Measurements from ENCODE around the gene ZNF454.

ZNF454 gene
- 0 to 0.11 (median 0) reads per million in 9 experiments for total RNA-seq

GRCh38 chr5:178940569-178941360, at the start of gene ZNF454:
Gene ZNF454, plus strand, starts transcription at chr5:178941198. Its CDS starts 1,594 bp downstream, at chr5:178942792.
- Mint-ChIP-seq H3K27me3 (peaks cover 5 to 28% of the 10 kb centered on the region in 2 donors), H3K36me3 (ENCODE audit: insufficient read depth) (no peaks in the 10 kb centered on the region), H3K27ac (no peak within 1 kb of the TSS), H3K9me3 (peaks cover 30 to 43% of the 10 kb centered on the region in 2 donors), H3K4me3 (no peak within 1 kb of the TSS), H3K4me1 (ENCODE audit: low read depth in 2 of 2) (no peaks in the 10 kb centered on the region)
- no peak for DNase-seq
- ATAC-seq (replicated peaks) = no peak

GRCh38 chr5:178895615-178896571, 45.1 kb upstream of the ZNF454 start, which contains the start of gene ZFP2:
Gene ZFP2, plus strand, starts transcription at chr5:178895913. Its CDS starts 35,401 bp downstream, at chr5:178931314.
- no peaks in the 10 kb centered on the region for H3K27me3 Mint-ChIP-seq
- H3K9me3 Mint-ChIP-seq = peaks cover 3 to 8% of the 10 kb centered on the region in 2 donors
- peak within 1 kb of the TSS; percentile 70 to 76 for H3K4me3 Mint-ChIP-seq
- peaks cover 0 to 4% of the 10 kb centered on the region in 2 donors for H3K4me1 Mint-ChIP-seq (ENCODE audit: low read depth in 2 of 2)
- H3K27ac Mint-ChIP-seq = peak within 1 kb of the TSS in 1 of 2 donors; percentile 83
- peak; percentile 67 for ATAC-seq (replicated peaks)
- no peak for DNase-seq
- no peaks in the 10 kb centered on the region for H3K36me3 Mint-ChIP-seq (ENCODE audit: insufficient read depth)

DNA sequence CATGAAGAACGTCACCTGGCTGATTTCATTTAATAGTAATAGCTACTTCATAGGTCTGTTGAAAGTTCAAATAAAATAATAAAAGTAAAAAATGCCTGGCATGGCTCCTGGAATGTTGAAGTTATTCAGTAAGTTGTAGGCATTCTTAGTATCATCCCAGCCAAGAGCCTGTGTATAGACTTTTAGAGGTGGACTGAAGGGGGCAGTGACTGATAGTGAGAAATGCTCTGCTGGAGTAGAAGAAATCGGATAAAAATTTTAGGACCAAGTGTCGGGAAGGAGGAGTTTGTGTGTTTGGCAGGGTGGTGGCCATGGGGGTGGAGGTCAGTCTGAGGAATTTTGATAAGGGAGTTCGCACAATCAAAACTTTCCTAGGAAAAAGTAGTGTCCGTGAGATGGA, 41.7 kb upstream of the ZNF454 start:
- H3K36me3 Mint-ChIP-seq (ENCODE audit: insufficient read depth) = no peaks in the 10 kb centered on the region
- H3K27me3 Mint-ChIP-seq = no peaks in the 10 kb centered on the region
- no peak for ATAC-seq (replicated peaks)
- H3K27ac Mint-ChIP-seq = no peak overlapping the region
- peaks cover under 1 to 4% of the 10 kb centered on the region in 2 donors for H3K9me3 Mint-ChIP-seq
- peaks cover 0 to 4% of the 10 kb centered on the region in 2 donors for H3K4me1 Mint-ChIP-seq (ENCODE audit: low read depth in 2 of 2)
- no peak for DNase-seq
- H3K4me3 Mint-ChIP-seq = no peak overlapping the region

DNA sequence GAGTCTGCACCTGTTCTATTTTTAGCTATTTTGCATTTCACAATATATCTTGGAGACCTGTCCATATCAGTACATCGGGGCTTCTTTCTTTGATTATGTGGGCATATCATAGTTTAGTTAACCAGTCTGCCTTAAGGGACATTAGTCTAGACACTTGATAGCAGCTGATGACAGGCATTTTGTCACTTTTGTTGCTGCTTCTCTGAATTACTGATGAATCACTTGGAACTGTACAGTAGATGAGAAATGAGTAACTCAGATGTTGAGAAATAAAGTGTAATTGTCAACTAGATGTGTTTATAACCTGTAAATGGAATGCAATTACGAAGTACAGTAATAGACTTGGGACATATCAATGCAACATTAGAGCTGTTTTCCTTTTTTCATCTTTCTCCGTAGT, 38.1 kb upstream of the ZNF454 start:
- ATAC-seq (replicated peaks) = no peak
- Mint-ChIP-seq H3K27ac (no peak overlapping the region), H3K27me3 (no peaks in the 10 kb centered on the region), H3K4me3 (no peak overlapping the region), H3K9me3 (peaks cover 0 to 1% of the 10 kb centered on the region in 2 donors), H3K4me1 (ENCODE audit: low read depth in 2 of 2) (no peaks in the 10 kb centered on the region), H3K36me3 (ENCODE audit: insufficient read depth) (no peaks in the 10 kb centered on the region)
- no peak for DNase-seq

DNA sequence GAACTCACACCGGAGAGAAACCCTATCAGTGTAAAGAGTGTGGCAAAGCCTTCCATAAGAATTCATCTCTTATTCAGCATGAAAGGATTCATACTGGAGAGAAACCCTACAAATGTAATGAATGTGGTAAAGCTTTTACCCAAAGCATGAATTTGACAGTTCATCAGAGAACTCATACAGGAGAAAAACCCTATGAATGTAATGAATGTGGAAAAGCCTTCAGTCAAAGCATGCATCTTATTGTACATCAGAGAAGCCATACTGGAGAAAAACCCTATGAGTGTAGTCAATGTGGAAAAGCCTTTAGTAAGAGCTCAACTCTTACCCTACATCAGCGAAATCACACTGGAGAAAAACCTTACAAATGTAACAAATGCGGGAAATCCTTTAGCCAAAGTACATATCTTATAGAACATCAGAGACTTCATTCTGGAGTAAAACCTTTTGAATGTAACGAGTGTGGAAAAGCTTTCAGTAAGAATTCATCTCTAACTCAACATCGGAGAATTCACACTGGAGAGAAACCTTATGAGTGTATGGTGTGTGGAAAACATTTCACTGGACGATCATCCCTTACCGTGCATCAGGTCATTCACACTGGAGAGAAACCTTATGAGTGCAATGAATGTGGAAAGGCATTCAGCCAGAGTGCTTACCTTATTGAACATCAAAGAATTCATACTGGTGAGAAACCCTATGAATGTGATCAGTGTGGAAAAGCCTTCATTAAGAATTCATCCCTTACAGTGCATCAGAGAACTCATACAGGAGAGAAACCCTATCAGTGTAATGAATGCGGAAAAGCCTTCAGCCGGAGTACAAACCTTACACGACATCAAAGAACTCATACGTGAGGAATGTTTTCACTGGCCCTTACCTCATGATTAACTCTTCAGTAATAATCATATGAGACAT, 8.9 kb upstream of the ZNF454 start:
- DNase-seq = no peak
- H3K27ac Mint-ChIP-seq = no peak overlapping the region
- no peaks in the 10 kb centered on the region for H3K36me3 Mint-ChIP-seq (ENCODE audit: insufficient read depth)
- ATAC-seq (replicated peaks) = no peak
- no peak overlapping the region for H3K4me3 Mint-ChIP-seq
- H3K9me3 Mint-ChIP-seq = peaks cover 26 to 35% of the 10 kb centered on the region in 2 donors
- H3K27me3 Mint-ChIP-seq = no peaks in the 10 kb centered on the region
- H3K4me1 Mint-ChIP-seq (ENCODE audit: low read depth in 2 of 2) = no peaks in the 10 kb centered on the region

GRCh38 chr5:178941361-178941760, 363 bp downstream of the ZNF454 start:
- Mint-ChIP-seq H3K27ac (no peak overlapping the region), H3K27me3 (peaks cover 5 to 28% of the 10 kb centered on the region in 2 donors), H3K36me3 (ENCODE audit: insufficient read depth) (no peaks in the 10 kb centered on the region), H3K4me1 (ENCODE audit: low read depth in 2 of 2) (no peaks in the 10 kb centered on the region), H3K9me3 (peaks cover 25 to 40% of the 10 kb centered on the region in 2 donors), H3K4me3 (no peak overlapping the region)
- no peak for DNase-seq
- no peak for ATAC-seq (replicated peaks)

- peaks cover 16 to 60% of the 10 kb centered on the region in 2 donors for H3K9me3 Mint-ChIP-seq
- H3K27ac Mint-ChIP-seq = no peak overlapping the region
- no peak for ATAC-seq (replicated peaks)
These were observed 24.6 kb downstream of the ZNF454 start for GRCh38 chr5:178965465-178966055.

GRCh38 chr5:178981381-178981780, 40.4 kb downstream of the ZNF454 start:
- Mint-ChIP-seq H3K4me1 (ENCODE audit: low read depth in 2 of 2) (no peaks in the 10 kb centered on the region), H3K36me3 (ENCODE audit: insufficient read depth) (no peaks in the 10 kb centered on the region), H3K27ac (no peak overlapping the region), H3K27me3 (peaks cover 10 to 17% of the 10 kb centered on the region in 2 donors), H3K9me3 (peaks cover 5 to 17% of the 10 kb centered on the region in 2 donors), H3K4me3 (no peak overlapping the region)
- no peak for ATAC-seq (replicated peaks)
- DNase-seq = no peak

More at GRCh38 chr5:178965465-178966055, 24.6 kb downstream of the ZNF454 start:
- H3K36me3 Mint-ChIP-seq (ENCODE audit: insufficient read depth) = no peaks in the 10 kb centered on the region
- DNase-seq = no peak
- no peaks in the 10 kb centered on the region for H3K4me1 Mint-ChIP-seq (ENCODE audit: low read depth in 2 of 2)
- H3K27me3 Mint-ChIP-seq = peaks cover 0 to under 1% of the 10 kb centered on the region in 2 donors
- H3K4me3 Mint-ChIP-seq = no peak overlapping the region

DNA sequence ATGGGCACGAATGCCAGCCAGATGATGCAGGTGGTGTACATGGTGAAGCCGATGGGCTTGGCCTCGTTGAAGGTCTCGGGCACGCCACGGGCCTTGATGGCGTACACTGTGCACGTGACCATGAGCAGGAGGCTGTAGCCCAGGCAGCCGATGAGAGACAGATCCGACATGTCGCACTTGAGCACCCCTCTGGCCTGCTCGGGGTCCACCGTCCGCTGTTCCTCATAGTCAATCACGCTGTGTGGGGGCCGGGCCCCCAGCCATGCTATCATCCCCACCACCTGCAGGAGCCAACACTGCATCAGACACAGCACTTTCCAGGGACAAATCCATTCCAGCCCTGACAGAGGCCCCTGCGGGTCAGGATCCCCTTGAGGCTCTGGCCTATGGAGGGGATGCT, 41.9 kb downstream of the ZNF454 start:
- Mint-ChIP-seq H3K27ac (no peak overlapping the region), H3K4me3 (no peak overlapping the region), H3K9me3 (peaks cover under 1 to 15% of the 10 kb centered on the region in 2 donors), H3K36me3 (ENCODE audit: insufficient read depth) (no peaks in the 10 kb centered on the region), H3K4me1 (ENCODE audit: low read depth in 2 of 2) (no peaks in the 10 kb centered on the region), H3K27me3 (peaks cover 5 to 17% of the 10 kb centered on the region in 2 donors)
- no peak for ATAC-seq (replicated peaks)
- DNase-seq = no peak

DNA sequence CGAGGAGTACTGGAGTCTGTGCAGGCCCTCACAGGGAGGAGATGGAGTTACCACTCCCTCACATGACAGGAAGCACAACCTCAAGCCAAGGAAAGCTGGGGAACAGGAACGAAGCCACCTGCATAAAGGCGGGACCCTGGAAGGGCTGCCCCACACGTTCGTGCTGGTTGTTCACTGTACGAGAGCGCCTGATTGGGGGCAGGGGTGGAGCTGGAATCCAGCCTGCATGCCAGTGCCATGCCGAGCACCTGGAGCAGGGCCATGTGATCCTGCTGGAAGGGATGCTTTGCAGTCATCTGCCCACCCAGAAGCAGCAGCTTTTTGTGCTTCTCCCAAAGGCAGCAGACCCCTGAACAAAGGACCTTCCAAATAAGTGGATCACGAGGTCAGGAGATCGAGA, 42.7 kb downstream of the ZNF454 start:
- Mint-ChIP-seq H3K36me3 (ENCODE audit: insufficient read depth) (no peaks in the 10 kb centered on the region), H3K4me1 (ENCODE audit: low read depth in 2 of 2) (no peaks in the 10 kb centered on the region), H3K9me3 (peaks cover 2 to 15% of the 10 kb centered on the region in 2 donors), H3K4me3 (no peak overlapping the region), H3K27ac (no peak overlapping the region), H3K27me3 (peaks cover 5 to 17% of the 10 kb centered on the region in 2 donors)
- ATAC-seq (replicated peaks) (no peak), DNase-seq (no peak)

DNA sequence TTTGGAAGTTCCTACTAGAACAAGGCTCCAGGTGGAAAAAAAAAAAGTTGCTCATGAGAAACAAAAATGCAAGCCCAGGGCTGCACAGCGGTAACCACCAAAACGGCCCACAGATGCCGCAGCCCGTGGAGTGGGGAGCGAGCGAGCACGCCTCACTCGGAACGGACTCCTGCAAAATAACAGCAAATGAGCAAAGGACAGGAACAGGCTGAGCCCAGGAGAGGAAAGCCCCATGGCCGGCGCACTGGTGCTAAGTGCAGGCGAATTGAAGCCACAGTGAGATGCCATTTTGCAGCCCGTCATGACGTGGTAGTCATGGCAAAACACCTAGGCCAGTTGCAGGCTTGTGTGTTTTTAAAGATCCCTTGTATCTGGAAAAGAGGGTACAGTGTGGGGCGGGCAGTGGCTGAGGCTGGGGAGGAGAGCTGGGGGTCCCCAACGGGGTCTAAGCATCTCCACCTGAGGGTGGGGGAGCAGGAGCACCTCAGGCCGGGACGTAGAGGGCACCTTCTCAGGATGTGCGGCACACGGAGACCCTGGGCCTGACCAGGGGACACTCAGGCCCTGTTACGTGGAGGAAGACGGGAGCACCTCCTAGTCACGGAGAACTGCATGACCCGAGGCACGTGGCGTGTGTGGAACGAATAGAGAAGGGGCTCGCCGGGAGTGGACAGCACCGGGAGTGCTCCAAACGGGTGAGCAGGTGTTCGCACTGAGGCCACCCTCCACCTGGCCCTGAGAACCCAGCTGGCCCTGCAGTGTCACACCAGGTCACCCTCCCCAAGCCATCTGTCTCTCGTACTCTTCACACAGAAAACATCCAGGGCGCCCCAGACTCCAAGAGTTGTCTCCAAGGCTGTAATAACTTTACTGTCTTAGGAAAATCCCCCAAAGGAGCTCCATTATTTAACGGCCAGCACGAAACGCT, 43.4 kb downstream of the ZNF454 start:
- Mint-ChIP-seq H3K27ac (no peak overlapping the region), H3K27me3 (peaks cover 4 to 17% of the 10 kb centered on the region in 2 donors), H3K4me1 (ENCODE audit: low read depth in 2 of 2) (no peaks in the 10 kb centered on the region), H3K36me3 (ENCODE audit: insufficient read depth) (no peaks in the 10 kb centered on the region), H3K9me3 (peaks cover 2 to 13% of the 10 kb centered on the region in 2 donors), H3K4me3 (no peak overlapping the region)
- no peak for ATAC-seq (replicated peaks)
- no peak for DNase-seq

All from effector memory CD8-positive, alpha-beta T cell (primary cell).